Hepatocyte (in vitro differentiated cells): ENCODE results near the gene MPP4.

Experiments used
- EZH2 ChIP-seq: fragments of 200-600 bp; sonication (generic); IDR thresholded peaks from 2 replicates; pipeline ENCODE4 v1.6.1; 2016; ENCODE audit warnings: antibody characterized with exemption, mild to moderate bottlenecking, borderline replicate concordance
- EZH2phosphoT487 ChIP-seq: fragments of 200-600 bp; sonication (generic); IDR thresholded peaks from one replicate; pipeline ENCODE4 v1.6.1; 2018; ENCODE audit warnings: antibody characterized with exemption, mild to moderate bottlenecking, low read depth, moderate library complexity; ENCODE audit not compliant: unreplicated experiment, severe bottlenecking
- TF ChIP-seq, protein P1 (sequence below): fragments of 200-600 bp; sonication (generic); IDR thresholded peaks from 2 replicates; pipeline ENCODE4 v1.5.1; 2016; ENCODE audit warnings: antibody characterized with exemption, mild to moderate bottlenecking; ENCODE audit not compliant: poor library complexity

DNA sequence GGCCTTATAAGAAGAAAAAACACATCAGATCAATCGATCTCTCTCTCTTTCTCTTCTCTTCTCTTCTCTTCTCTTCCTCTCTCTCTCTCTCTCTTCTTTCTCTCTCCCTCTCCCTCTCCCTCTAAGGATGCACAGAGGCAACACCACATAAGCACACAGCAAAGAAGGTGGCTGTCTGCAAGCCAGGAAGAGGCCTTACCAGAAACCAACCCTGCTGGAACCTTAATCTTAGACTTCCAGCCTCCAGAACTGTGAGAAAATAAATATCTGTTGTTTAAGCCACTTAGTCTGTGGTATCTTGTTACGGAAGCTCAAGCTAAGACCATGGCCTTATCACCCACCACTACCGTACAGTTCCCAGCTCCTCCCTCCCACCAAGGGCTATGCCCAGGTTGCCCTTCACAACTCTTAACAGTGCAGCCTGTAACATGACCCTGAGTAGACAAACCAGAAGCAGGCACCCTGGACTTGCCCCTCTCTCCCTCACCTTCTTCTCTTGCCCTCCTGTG, 30.0 kb downstream of the MPP4 start:
- TF ChIP-seq, protein P1, sequence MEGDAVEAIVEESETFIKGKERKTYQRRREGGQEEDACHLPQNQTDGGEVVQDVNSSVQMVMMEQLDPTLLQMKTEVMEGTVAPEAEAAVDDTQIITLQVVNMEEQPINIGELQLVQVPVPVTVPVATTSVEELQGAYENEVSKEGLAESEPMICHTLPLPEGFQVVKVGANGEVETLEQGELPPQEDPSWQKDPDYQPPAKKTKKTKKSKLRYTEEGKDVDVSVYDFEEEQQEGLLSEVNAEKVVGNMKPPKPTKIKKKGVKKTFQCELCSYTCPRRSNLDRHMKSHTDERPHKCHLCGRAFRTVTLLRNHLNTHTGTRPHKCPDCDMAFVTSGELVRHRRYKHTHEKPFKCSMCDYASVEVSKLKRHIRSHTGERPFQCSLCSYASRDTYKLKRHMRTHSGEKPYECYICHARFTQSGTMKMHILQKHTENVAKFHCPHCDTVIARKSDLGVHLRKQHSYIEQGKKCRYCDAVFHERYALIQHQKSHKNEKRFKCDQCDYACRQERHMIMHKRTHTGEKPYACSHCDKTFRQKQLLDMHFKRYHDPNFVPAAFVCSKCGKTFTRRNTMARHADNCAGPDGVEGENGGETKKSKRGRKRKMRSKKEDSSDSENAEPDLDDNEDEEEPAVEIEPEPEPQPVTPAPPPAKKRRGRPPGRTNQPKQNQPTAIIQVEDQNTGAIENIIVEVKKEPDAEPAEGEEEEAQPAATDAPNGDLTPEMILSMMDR, result no peak
- TF ChIP-seq EZH2phosphoT487 (no peak), EZH2 (no peak)
